HCT116 (cell line): ENCODE results near the gene EIF2S3. TPM values are rescaled to one million over a fixed set of nuclear protein-coding genes. Genes with fewer than 3 reads are reported as not detected.

ENCODE experiments used
- ATAC-seq: fragments of 200-7000 bp; cut with Tn5 transposase; 2 replicates; pipeline ENCODE4 v1.9.1; 2020; ENCODE audit warnings: mild to moderate bottlenecking, moderate library complexity
- BruUV-seq: library from RNA; stranded (reverse); fragments of 400-500 nt; replicated peaks from 2 replicates; lab custom pipeline; 2021; lab: Mats Ljungman, UMichigan
- CTCF ChIA-PET: fragments of 300-600 bp; sonication (Branson Sonifier 250); formaldehyde crosslinking; loops from one replicate; lab custom pipeline; 2021; ENCODE audit warnings: antibody characterized with exemption; lab: Charles Lee
- POLR2A ChIA-PET: fragments of 300-600, 350-600 bp; sonication (Branson Sonifier 250); formaldehyde crosslinking; loops from one replicate; lab custom pipeline; 2021; ENCODE audit warnings: antibody characterized with exemption; lab: Charles Lee
- RAD21 ChIA-PET, 2 experiments: fragments of 300-600 bp; sonication (Branson Sonifier 250); formaldehyde crosslinking; loops; one replicate each; lab custom pipeline; 2023; ENCODE audit warnings: low total read pairs in 2 of 2; ENCODE audit not compliant: uncharacterized antibody in 2 of 2, unreplicated experiment in 2 of 2, low non-redundant PET in 1 of 2; lab: Charles Lee
- DNase-seq: peaks from one replicate; pipeline ENCODE4 v3.0.0-alpha.2; 2010; ENCODE audit warnings: low read depth, low spot score
- H2AFZ ChIP-seq: fragments of 200-600 bp; shearing (Covaris generic), sonication (generic); 2 replicates; pipeline ENCODE4 v1.6.1; 2017; ENCODE audit warnings: low read depth, mixed run types, mixed read lengths, antibody characterized with exemption, low read length; ENCODE audit not compliant: poor library complexity, severe bottlenecking
- H3K27ac ChIP-seq: 2 replicates; pipeline ENCODE4 v1.5.1; 2012; ENCODE audit warnings: low read depth, low read length
- H3K27me3 ChIP-seq: fragments of 200-600 bp; sonication (generic); 2 replicates; pipeline ENCODE4 v1.6.1; 2016; ENCODE audit warnings: mixed run types, low read length, mixed read lengths; ENCODE audit not compliant: insufficient read depth
- H3K36me3 ChIP-seq, 2 experiments: fragments of 200-500 bp in 1 of 2; fragments of 200-600 bp in 1 of 2; sonication (Bioruptor generic) in 1 of 2; sonication (generic) in 1 of 2; 2 replicates each; pipeline versions ENCODE4 v1.5.1 to v1.6.1; 2014 to 2016; ENCODE audit warnings: low read length in 2 of 2, inconsistent platforms in 1 of 2, mixed read lengths in 1 of 2, mixed run types in 1 of 2; ENCODE audit not compliant: insufficient read depth in 2 of 2, control insufficient read depth in 1 of 2
- H3K4me1 ChIP-seq, 2 experiments: fragments of 200-600 bp in 1 of 2; sonication (generic) in 1 of 2; 2 replicates each; pipeline versions ENCODE4 v1.5.1 to v1.6.1; 2012 to 2017; ENCODE audit warnings: low read length in 2 of 2, inconsistent platforms in 1 of 2, mild to moderate bottlenecking in 1 of 2, mixed read lengths in 1 of 2, mixed run types in 1 of 2, moderate library complexity in 1 of 2; ENCODE audit not compliant: insufficient read depth in 2 of 2, control insufficient read depth in 1 of 2
- H3K4me2 ChIP-seq: fragments of 200-600 bp; sonication (generic); 2 replicates; pipeline ENCODE4 v1.6.1; 2017; ENCODE audit warnings: mixed run types, low read length, mixed read lengths
- H3K4me3 ChIP-seq, 2 experiments: fragments of 200-600 bp in 1 of 2; sonication (generic) in 1 of 2; replicated peaks in 1 of 2; 2 replicates each; pipeline ENCODE4 v1.5.1; 2011 to 2016; ENCODE audit warnings: low read length in 2 of 2, control low read depth in 1 of 2, low read depth in 1 of 2, mild to moderate bottlenecking in 1 of 2, mixed read lengths in 1 of 2, mixed run types in 1 of 2
- H3K79me2 ChIP-seq: fragments of 200-600 bp; sonication (generic); 2 replicates; pipeline ENCODE4 v1.6.1; 2017; ENCODE audit warnings: mild to moderate bottlenecking, mixed run types, low read length, moderate library complexity, mixed read lengths; ENCODE audit not compliant: insufficient read depth
- H3K9ac ChIP-seq: fragments of 200-600 bp; sonication (generic); 2 replicates; pipeline ENCODE4 v1.6.1; 2016; ENCODE audit warnings: low read length, mixed read lengths
- H3K9me2 ChIP-seq: fragments of 200-600 bp; sonication (generic), shearing (Covaris generic); 2 replicates; pipeline ENCODE4 v1.6.1; 2017; ENCODE audit warnings: mixed run types, mild to moderate bottlenecking, moderate library complexity; ENCODE audit not compliant: insufficient read depth
- H3K9me3 ChIP-seq, 2 experiments: fragments of 200-500 bp in 1 of 2; fragments of 200-600 bp in 1 of 2; sonication (Bioruptor generic) in 1 of 2; sonication (generic) in 1 of 2; 2 replicates each; pipeline ENCODE4 v1.6.1; 2014 to 2017; ENCODE audit warnings: low read length in 2 of 2, mixed read lengths in 2 of 2, inconsistent platforms in 1 of 2, low read depth in 1 of 2, mild to moderate bottlenecking in 1 of 2, mixed run types in 1 of 2, moderate library complexity in 1 of 2; ENCODE audit not compliant: control insufficient read depth in 1 of 2, insufficient read depth in 1 of 2
- H4K20me1 ChIP-seq: fragments of 200-600 bp; sonication (generic), shearing (Covaris generic); 2 replicates; pipeline ENCODE4 v1.6.1; 2017; ENCODE audit warnings: mixed run types, mild to moderate bottlenecking, moderate library complexity; ENCODE audit not compliant: insufficient read depth
- ELF1 ChIP-seq: IDR thresholded peaks from 2 replicates; pipeline ENCODE4 v1.6.1; 2012; ENCODE audit warnings: low read depth, borderline replicate concordance
- EZH2phosphoT487 ChIP-seq: fragments of 200-600 bp; IDR thresholded peaks from 2 replicates; pipeline ENCODE4 v1.6.1; 2018; ENCODE audit warnings: antibody characterized with exemption, borderline replicate concordance
- JUND ChIP-seq: IDR thresholded peaks from 2 replicates; pipeline ENCODE4 v1.6.1; 2012
- POLR2A ChIP-seq: IDR thresholded peaks from 2 replicates; pipeline ENCODE4 v1.7.0; 2011; ENCODE audit warnings: borderline replicate concordance; ENCODE audit not compliant: insufficient read depth, insufficient read length; ENCODE audit errors: extremely low read depth
- RAD21 ChIP-seq: IDR thresholded peaks from 2 replicates; pipeline ENCODE4 v1.6.1; 2012; ENCODE audit warnings: low read depth, mild to moderate bottlenecking
- SRF ChIP-seq: IDR thresholded peaks from 2 replicates; pipeline ENCODE4 v1.6.1; 2012; ENCODE audit warnings: low read depth
- YY1 ChIP-seq: IDR thresholded peaks from 2 replicates; pipeline ENCODE4 v1.6.1; 2011; ENCODE audit warnings: low read length, low read depth, moderate library complexity, mild to moderate bottlenecking; ENCODE audit not compliant: insufficient replicate concordance; ENCODE audit errors: extremely low read depth
- ZNF274 ChIP-seq: fragments of 200-500 bp; sonication (Bioruptor generic); IDR thresholded peaks from 2 replicates; pipeline ENCODE4 v1.6.1; 2014; ENCODE audit warnings: mild to moderate bottlenecking, low read depth, low read length, inconsistent platforms
- intact Hi-C: fragments of 100-400 bp; cut with micrococcal nuclease; formaldehyde crosslinking; loops from 2 replicates; pipeline ENCODE4 v1.10.0; 2022
- total RNA-seq: library from RNA; stranded (reverse); gene quantifications from one replicate; pipeline ENCODE4 v1.2.1, GENCODE V29; 2021; ENCODE audit not compliant: unreplicated experiment
- TF ChIP-seq, protein P1 (sequence below): IDR thresholded peaks from 2 replicates; pipeline ENCODE4 v1.6.1; 2012

EIF2S3 gene
- total RNA-seq, 1 experiment from 2014 or later: 273 TPM

DNA sequence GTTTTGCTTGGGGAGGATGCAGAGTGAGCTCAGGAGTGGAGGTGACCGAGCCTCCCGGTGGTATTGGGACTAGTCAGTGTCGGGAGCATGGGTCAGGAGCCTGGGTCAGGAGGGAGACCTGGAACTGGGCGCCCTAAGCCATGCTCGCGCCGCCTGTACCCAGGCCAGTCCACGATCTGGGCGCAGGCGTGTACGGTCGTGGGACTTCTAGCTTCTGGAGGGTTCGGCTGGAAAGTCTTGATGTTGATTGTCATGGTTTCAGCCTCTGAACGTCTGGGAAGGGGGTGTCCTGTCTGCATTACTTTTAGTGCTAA is 244 bp downstream of the EIF2S3 start:
- no peak overlapping the region for H2AFZ ChIP-seq
- intact Hi-C loops: loop anchor here (2.0 to 10.0 kb wide), 2 partner anchors 30 to 360 kb away; no protein-coding TSS in a partner anchor
- no peak overlapping the region for H3K4me3 ChIP-seq
- H4K20me1 ChIP-seq: no peaks in the 10 kb centered on the region
- no peaks in the 10 kb centered on the region for H3K9me3 ChIP-seq
- TSS peak; percentile 70 for BruUV-seq
- H3K9me2 ChIP-seq: no peaks in the 10 kb centered on the region
- TF ChIP-seq POLR2A (peak; percentile 3), RAD21 (no peak), ELF1 (no peak)
- peak; percentile 35 for ATAC-seq
- peaks cover 31% of the 10 kb centered on the region for H3K79me2 ChIP-seq
- H3K4me1 ChIP-seq: no peaks in the 10 kb centered on the region
- ChIA-PET CTCF (interaction anchor here (1.2 to 1.7 kb wide), 3 partner anchors 13 to 146 kb away, joined by 4 to 9 read pairs (median 4); partner anchors contain the start of genes APOO and CXorf58), RAD21 (no interaction called here), POLR2A (interaction anchor here (0.6 to 2.3 kb wide), 2 partner anchors 28 kb away, joined by 3 to 13 read pairs; partner anchors contain the start of gene KLHL15)
- H3K9ac ChIP-seq: no peak overlapping the region
- H3K4me2 ChIP-seq: no peak overlapping the region
- no peaks in the 10 kb centered on the region for H3K27me3 ChIP-seq
- peaks cover 16 to 19% of the 10 kb centered on the region in 2 experiments; a peak in 3 of 4 replicates for H3K36me3 ChIP-seq
- DNase-seq: no peak
- no peak overlapping the region; the same call in 1 of the 2 replicates for H3K27ac ChIP-seq

DNA sequence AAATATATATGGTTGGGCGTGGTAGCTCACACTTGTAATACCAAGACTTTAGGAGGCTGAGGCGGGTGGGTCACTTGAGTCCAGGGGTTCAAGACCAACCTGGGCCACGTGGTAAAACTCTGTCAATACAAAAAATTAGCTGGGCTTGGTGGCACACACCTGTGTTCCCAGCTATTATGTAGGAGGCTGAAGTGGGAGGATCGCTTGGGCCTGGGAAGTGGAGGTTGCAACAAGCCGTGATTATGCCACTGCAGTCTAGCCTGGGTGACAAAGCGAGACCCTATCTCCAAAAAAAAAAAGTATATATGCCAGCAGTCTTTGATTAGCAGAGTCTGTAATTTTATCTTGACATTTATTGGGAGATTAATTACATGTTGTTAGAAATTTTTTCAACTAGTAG is 8.7 kb downstream of the EIF2S3 start:
- H3K4me1 ChIP-seq: no peaks in the 10 kb centered on the region
- no peaks in the 10 kb centered on the region for H3K9me2 ChIP-seq
- intact Hi-C loops: no loop called here
- no TSS peak for BruUV-seq
- ChIA-PET POLR2A (no interaction called here), CTCF (no interaction called here), RAD21 (no interaction called here)
- peaks cover 93% of the 10 kb centered on the region for H3K79me2 ChIP-seq
- H3K4me3 ChIP-seq: no peak overlapping the region
- ATAC-seq (no peak), DNase-seq (no peak)
- H3K27me3 ChIP-seq: no peaks in the 10 kb centered on the region
- no peak overlapping the region for H3K9ac ChIP-seq
- TF ChIP-seq EZH2phosphoT487 (no peak), JUND (no peak), YY1 (no peak), ZNF274 (no peak), SRF (no peak), RAD21 (no peak)
- TF ChIP-seq, protein P1, sequence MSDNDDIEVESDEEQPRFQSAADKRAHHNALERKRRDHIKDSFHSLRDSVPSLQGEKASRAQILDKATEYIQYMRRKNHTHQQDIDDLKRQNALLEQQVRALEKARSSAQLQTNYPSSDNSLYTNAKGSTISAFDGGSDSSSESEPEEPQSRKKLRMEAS: no peak
- H3K4me2 ChIP-seq: no peak overlapping the region
- H2AFZ ChIP-seq: no peak overlapping the region
- H4K20me1 ChIP-seq: no peaks in the 10 kb centered on the region; the same call in 1 of the 2 replicates
- H3K27ac ChIP-seq: no peak overlapping the region
- H3K36me3 ChIP-seq: peaks cover 22% of the 10 kb centered on the region in 2 experiments; a peak in 3 of 4 replicates
- no peaks in the 10 kb centered on the region for H3K9me3 ChIP-seq
